Stimulated activated memory B cell treated with anti-CD40 and anti-IgM and Interleukin-4, amounts not matched to agents 10 μg/mL and 1 μg/mL and 100 μg/mL, for 72 hours (primary cell): Measurements from ENCODE around the gene TUBGCP2.

ENCODE experiments used
- ATAC-seq: fragments of 150-1000 bp; cut with Tn5 transposase; 2 replicates; pipeline ENCODE4 v1.10.0; 2021
- H3K27ac Mint-ChIP-seq: one replicate; pipeline ENCODE4 v1.8.0; 2022; ENCODE audit warnings: mild to moderate bottlenecking, mixed read lengths
- H3K27me3 Mint-ChIP-seq: one replicate; pipeline ENCODE4 v1.8.0; 2022; ENCODE audit warnings: mixed read lengths
- H3K36me3 Mint-ChIP-seq: one replicate; pipeline ENCODE4 v1.8.0; 2022; ENCODE audit warnings: mixed read lengths
- H3K4me1 Mint-ChIP-seq: one replicate; pipeline ENCODE4 v1.8.0; 2022; ENCODE audit warnings: mixed read lengths
- H3K4me3 Mint-ChIP-seq: one replicate; pipeline ENCODE4 v1.8.0; 2022; ENCODE audit warnings: mild to moderate bottlenecking, moderate library complexity, mixed read lengths
- H3K9me3 Mint-ChIP-seq: one replicate; pipeline ENCODE4 v1.8.0; 2022; ENCODE audit warnings: mixed read lengths

Gene TUBGCP2

GRCh38 chr10:133306097-133306476 lies 2.6 kb downstream of the TUBGCP2 start:
- peak overlapping the region; percentile 96 for H3K27ac Mint-ChIP-seq

GRCh38 chr10:133303206-133303605 lies 5.5 kb downstream of the TUBGCP2 start:
- Mint-ChIP-seq H3K27ac (no peak overlapping the region), H3K36me3 (peaks cover 51% of the 10 kb centered on the region), H3K9me3 (no peaks in the 10 kb centered on the region), H3K4me3 (no peak overlapping the region), H3K27me3 (no peaks in the 10 kb centered on the region), H3K4me1 (peaks cover 38% of the 10 kb centered on the region)
- ATAC-seq = no peak

More at GRCh38 chr10:133306097-133306476, 2.6 kb downstream of the TUBGCP2 start:
- ATAC-seq = no peak
- Mint-ChIP-seq H3K9me3 (no peaks in the 10 kb centered on the region), H3K27me3 (no peaks in the 10 kb centered on the region), H3K4me3 (peak overlapping the region; percentile 38), H3K36me3 (peaks cover 30% of the 10 kb centered on the region), H3K4me1 (peaks cover 39% of the 10 kb centered on the region)

DNA sequence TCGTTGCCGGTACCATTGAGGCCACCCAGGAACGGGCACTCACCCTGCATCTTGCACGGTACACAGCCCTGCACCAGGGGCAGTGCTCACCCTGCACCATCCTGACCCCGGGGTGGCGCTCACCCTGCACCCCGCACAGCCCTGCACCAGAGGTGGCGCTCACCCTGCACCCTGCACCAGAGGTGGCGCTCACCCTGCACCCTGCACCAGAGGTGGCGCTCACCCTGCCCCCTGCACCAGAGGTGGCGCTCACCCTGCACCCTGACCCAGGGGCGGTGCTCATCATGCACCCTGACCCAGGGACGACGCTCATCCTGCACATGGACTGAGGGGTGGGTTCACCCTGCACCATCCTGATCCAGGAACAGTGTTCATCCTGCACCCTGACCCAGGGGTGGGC lies 6.4 kb downstream of the TUBGCP2 start:
- peak; percentile 44 for ATAC-seq
- H3K4me1 Mint-ChIP-seq = peaks cover 28% of the 10 kb centered on the region
- no peak overlapping the region for H3K4me3 Mint-ChIP-seq
- no peaks in the 10 kb centered on the region for H3K27me3 Mint-ChIP-seq
- H3K36me3 Mint-ChIP-seq = peaks cover 55% of the 10 kb centered on the region
- H3K9me3 Mint-ChIP-seq = no peaks in the 10 kb centered on the region
- H3K27ac Mint-ChIP-seq = no peak overlapping the region

GRCh38 chr10:133299738-133300137 lies 8.9 kb downstream of the TUBGCP2 start:
- no peak for ATAC-seq
- Mint-ChIP-seq H3K4me3 (no peak overlapping the region), H3K9me3 (no peaks in the 10 kb centered on the region), H3K4me1 (peaks cover 6% of the 10 kb centered on the region), H3K36me3 (peaks cover 66% of the 10 kb centered on the region), H3K27me3 (no peaks in the 10 kb centered on the region), H3K27ac (no peak overlapping the region)

GRCh38 chr10:133299224-133299623 lies 9.4 kb downstream of the TUBGCP2 start:
- no peak for ATAC-seq
- Mint-ChIP-seq H3K4me1 (peaks cover 5% of the 10 kb centered on the region), H3K27ac (no peak overlapping the region), H3K36me3 (peaks cover 71% of the 10 kb centered on the region), H3K27me3 (no peaks in the 10 kb centered on the region), H3K4me3 (no peak overlapping the region), H3K9me3 (no peaks in the 10 kb centered on the region)

DNA sequence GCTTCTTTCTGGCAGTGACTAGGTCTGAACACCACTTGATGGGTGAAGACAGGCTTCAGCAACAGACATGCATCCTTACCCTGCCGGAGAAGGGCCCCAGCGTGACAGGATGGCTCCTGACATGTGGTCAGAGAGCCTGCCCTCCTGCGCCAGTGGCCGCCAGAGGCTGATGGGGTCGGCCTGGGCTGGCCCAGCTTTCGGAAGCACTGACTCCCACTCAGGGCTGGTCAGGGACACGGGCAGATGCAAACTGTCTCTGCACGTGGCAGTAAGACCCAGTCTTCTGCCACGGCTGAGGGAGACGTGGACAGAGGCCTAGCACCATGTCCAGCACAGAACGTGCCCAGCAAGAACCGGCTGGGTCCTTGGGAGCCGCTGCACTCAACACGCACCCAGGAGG lies 10.2 kb downstream of the TUBGCP2 start:
- no peak overlapping the region for H3K27ac Mint-ChIP-seq
- H3K4me1 Mint-ChIP-seq = peaks cover 5% of the 10 kb centered on the region
- no peaks in the 10 kb centered on the region for H3K9me3 Mint-ChIP-seq
- ATAC-seq = no peak
- no peaks in the 10 kb centered on the region for H3K27me3 Mint-ChIP-seq
- no peak overlapping the region for H3K4me3 Mint-ChIP-seq
- peaks cover 77% of the 10 kb centered on the region for H3K36me3 Mint-ChIP-seq

GRCh38 chr10:133297504-133297903 lies 11.2 kb downstream of the TUBGCP2 start:
- Mint-ChIP-seq H3K27ac (no peak overlapping the region), H3K4me1 (peaks cover 2% of the 10 kb centered on the region), H3K4me3 (no peak overlapping the region), H3K9me3 (no peaks in the 10 kb centered on the region), H3K36me3 (peaks cover 73% of the 10 kb centered on the region), H3K27me3 (no peaks in the 10 kb centered on the region)
- no peak for ATAC-seq

- H3K9me3 Mint-ChIP-seq = no peaks in the 10 kb centered on the region
Measured at GRCh38 chr10:133295426-133296320, 13.0 kb downstream of the TUBGCP2 start.

DNA sequence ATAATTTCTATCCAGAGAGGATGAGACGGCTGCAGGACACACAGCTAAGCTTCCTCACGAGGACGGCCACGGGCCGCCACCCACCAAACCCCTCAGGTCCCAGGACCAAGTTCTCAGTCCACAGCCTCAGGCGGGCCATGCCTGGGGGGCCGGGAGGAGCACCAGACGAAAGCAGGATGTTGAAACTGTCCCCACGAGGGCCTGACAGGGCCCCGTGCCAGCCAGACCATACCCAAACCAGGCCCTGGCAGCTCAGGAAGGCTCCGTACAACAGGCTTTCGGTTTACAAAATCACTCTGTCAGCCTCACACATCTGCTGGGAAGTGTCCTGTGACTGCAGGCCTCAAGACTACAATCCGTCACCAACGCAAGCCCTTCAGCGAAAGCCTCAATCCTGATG lies 14.5 kb downstream of the TUBGCP2 start:
- peaks cover 65% of the 10 kb centered on the region for H3K36me3 Mint-ChIP-seq
- H3K9me3 Mint-ChIP-seq = no peaks in the 10 kb centered on the region
- no peaks in the 10 kb centered on the region for H3K4me1 Mint-ChIP-seq
- H3K4me3 Mint-ChIP-seq = no peak overlapping the region
- no peaks in the 10 kb centered on the region for H3K27me3 Mint-ChIP-seq
- ATAC-seq = no peak
- H3K27ac Mint-ChIP-seq = no peak overlapping the region

More at GRCh38 chr10:133295426-133296320, 13.0 kb downstream of the TUBGCP2 start:
- H3K4me1 Mint-ChIP-seq = no peaks in the 10 kb centered on the region
- no peaks in the 10 kb centered on the region for H3K27me3 Mint-ChIP-seq
- ATAC-seq = no peak
- H3K27ac Mint-ChIP-seq = no peak overlapping the region
- H3K36me3 Mint-ChIP-seq = peaks cover 66% of the 10 kb centered on the region
- H3K4me3 Mint-ChIP-seq = no peak overlapping the region

GRCh38 chr10:133293810-133294119 lies 14.9 kb downstream of the TUBGCP2 start:
- Mint-ChIP-seq H3K4me3 (no peak overlapping the region), H3K27ac (no peak overlapping the region), H3K27me3 (no peaks in the 10 kb centered on the region), H3K9me3 (no peaks in the 10 kb centered on the region), H3K4me1 (no peaks in the 10 kb centered on the region), H3K36me3 (peaks cover 66% of the 10 kb centered on the region)
- ATAC-seq = no peak

DNA sequence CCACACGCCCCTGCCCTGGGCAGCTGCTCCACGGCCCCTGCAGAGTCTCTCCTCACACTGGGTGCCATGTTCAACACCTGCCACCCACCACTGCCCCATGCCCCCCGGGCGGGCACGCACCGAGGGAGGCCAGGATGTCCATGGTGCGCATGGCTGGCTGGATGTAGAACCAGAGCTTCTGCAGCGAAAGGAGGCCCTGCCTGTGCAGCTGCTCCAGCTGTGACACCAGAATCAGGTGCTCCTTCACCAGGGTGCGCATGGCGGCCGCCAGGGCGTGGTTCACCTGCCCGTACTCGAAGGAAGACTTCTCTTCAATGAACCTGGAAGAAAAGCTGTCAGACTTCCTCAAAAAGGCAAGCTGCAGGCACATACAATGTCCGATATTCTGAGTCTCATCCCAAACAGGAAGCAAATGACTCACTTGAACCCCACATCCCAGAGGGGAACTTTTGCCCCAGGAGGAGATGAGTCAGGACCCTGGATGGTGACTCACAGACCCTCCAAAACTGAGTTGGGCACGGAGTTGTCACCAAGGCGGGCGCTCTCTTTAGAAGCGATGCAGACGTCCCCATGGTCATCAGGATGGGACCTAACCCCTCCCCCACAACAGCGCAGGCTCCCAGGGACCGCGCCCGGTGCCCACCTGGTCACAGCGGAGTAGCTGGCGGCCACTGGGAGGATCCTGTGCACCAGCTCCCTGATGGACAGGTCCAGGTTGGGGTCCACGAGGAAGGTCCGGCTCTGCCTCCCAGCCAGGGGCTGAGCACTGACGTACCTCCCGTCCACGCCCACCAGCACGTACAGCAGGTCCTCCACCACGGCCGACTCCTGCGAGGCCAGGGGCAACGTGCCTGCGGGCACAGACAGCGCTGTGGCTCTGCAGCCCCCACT lies 15.5 kb downstream of the TUBGCP2 start:
- Mint-ChIP-seq H3K27ac (no peak overlapping the region), H3K27me3 (no peaks in the 10 kb centered on the region), H3K4me1 (no peaks in the 10 kb centered on the region), H3K4me3 (no peak overlapping the region), H3K36me3 (peaks cover 66% of the 10 kb centered on the region), H3K9me3 (no peaks in the 10 kb centered on the region)
- ATAC-seq = no peak

GRCh38 chr10:133289761-133290160 lies 18.9 kb downstream of the TUBGCP2 start:
- ATAC-seq = no peak
- Mint-ChIP-seq H3K4me3 (no peak overlapping the region), H3K4me1 (no peaks in the 10 kb centered on the region), H3K27ac (no peak overlapping the region), H3K9me3 (no peaks in the 10 kb centered on the region), H3K27me3 (no peaks in the 10 kb centered on the region), H3K36me3 (peaks cover 71% of the 10 kb centered on the region)

DNA sequence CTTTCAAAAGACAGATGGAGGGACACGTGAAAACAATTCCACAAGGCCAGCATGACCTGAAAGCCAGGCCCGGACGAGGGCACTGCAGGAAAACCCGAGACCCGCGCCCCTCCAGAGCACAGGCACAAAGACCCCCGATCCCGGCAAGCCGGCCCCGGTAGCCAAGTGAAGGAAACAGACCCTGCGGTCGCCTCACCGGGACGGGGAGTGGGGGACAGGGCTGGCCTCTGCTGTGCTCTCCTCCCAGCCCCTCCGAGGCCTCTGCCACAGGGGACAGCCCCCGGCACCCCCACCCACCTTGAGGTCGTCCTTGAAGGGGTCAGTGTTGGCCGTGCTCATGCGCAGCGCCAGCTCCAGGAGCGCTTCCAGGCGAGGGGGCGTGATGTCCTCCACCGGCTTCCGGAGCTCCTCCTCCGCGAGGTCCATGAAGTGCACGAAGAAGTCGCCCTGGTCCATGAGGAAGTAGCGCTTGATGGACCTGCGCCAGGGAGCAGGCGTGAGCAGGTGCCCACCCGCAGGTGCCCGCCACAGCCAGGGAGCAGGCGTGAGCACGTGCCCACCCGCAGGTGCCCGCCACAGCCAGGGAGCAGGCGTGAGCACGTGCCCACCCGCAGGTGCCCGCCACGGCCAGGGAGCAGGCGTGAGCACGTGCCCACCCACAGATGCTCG lies 20.7 kb downstream of the TUBGCP2 start:
- H3K4me3 Mint-ChIP-seq = no peak overlapping the region
- H3K27me3 Mint-ChIP-seq = no peaks in the 10 kb centered on the region
- H3K4me1 Mint-ChIP-seq = no peaks in the 10 kb centered on the region
- H3K36me3 Mint-ChIP-seq = peaks cover 77% of the 10 kb centered on the region
- H3K9me3 Mint-ChIP-seq = no peaks in the 10 kb centered on the region
- no peak for ATAC-seq
- H3K27ac Mint-ChIP-seq = no peak overlapping the region

- Mint-ChIP-seq H3K36me3 (peaks cover 89% of the 10 kb centered on the region), H3K27me3 (no peaks in the 10 kb centered on the region), H3K27ac (no peak overlapping the region), H3K4me1 (no peaks in the 10 kb centered on the region), H3K9me3 (no peaks in the 10 kb centered on the region), H3K4me3 (no peak overlapping the region)
- no peak for ATAC-seq
Measured at GRCh38 chr10:133286366-133286765, 22.3 kb downstream of the TUBGCP2 start.

- no peak overlapping the region for H3K4me3 Mint-ChIP-seq
- H3K9me3 Mint-ChIP-seq = no peaks in the 10 kb centered on the region
- no peaks in the 10 kb centered on the region for H3K27me3 Mint-ChIP-seq
- no peak for ATAC-seq
- H3K4me1 Mint-ChIP-seq = peaks cover 2% of the 10 kb centered on the region
- H3K36me3 Mint-ChIP-seq = peaks cover 88% of the 10 kb centered on the region
- H3K27ac Mint-ChIP-seq = no peak overlapping the region
Measured at GRCh38 chr10:133285217-133285616, 23.5 kb downstream of the TUBGCP2 start.
